ENCODE results near the gene AKAP1.

The AKAP1 gene

GRCh38 chr17:57084802-57085447 is at the start of gene AKAP1:
Gene AKAP1 (plus strand): TSS chr17:57085246. CDS start chr17:57105465, 20,219 bp downstream.
- peak; percentile 92 to 96 for DNase-seq

GRCh38 chr17:57035971-57036481 is 49.0 kb upstream of the AKAP1 start:
- DNase-seq, result peak; percentile 64 to 79

- DNase-seq, result no peak
These were observed 47.6 kb upstream of the AKAP1 start for GRCh38 chr17:57037411-57037810.

GRCh38 chr17:57038486-57038885 is 46.6 kb upstream of the AKAP1 start:
- no peak for DNase-seq

- DNase-seq, result no peak
These were observed 44.5 kb upstream of the AKAP1 start for GRCh38 chr17:57040571-57040970.

GRCh38 chr17:57043276-57043675 is 41.8 kb upstream of the AKAP1 start:
- no peak for DNase-seq

GRCh38 chr17:57044976-57045867 is 39.8 kb upstream of the AKAP1 start:
- DNase-seq, result no peak

GRCh38 chr17:57045868-57046704 is 39.0 kb upstream of the AKAP1 start:
- peak; percentile 52 to 77 for DNase-seq

GRCh38 chr17:57046749-57047148 is 38.3 kb upstream of the AKAP1 start:
- no peak for DNase-seq

GRCh38 chr17:57048096-57048495 is 37.0 kb upstream of the AKAP1 start:
- no peak for DNase-seq

GRCh38 chr17:57050306-57050705 is 34.7 kb upstream of the AKAP1 start:
- no peak for DNase-seq

GRCh38 chr17:57051886-57052361 is 33.1 kb upstream of the AKAP1 start:
- DNase-seq, result peak in 1 of 2 experiments; percentile 10

GRCh38 chr17:57062865-57063264 is 22.2 kb upstream of the AKAP1 start:
- no peak for DNase-seq

- DNase-seq, result no peak
These were observed 17.9 kb upstream of the AKAP1 start for GRCh38 chr17:57067162-57067561.

- DNase-seq, result no peak
These were observed 17.3 kb upstream of the AKAP1 start for GRCh38 chr17:57067781-57068180.

GRCh38 chr17:57068222-57068658 is 16.8 kb upstream of the AKAP1 start:
- DNase-seq, result no peak

GRCh38 chr17:57068707-57069106 is 16.3 kb upstream of the AKAP1 start:
- no peak for DNase-seq

GRCh38 chr17:57071991-57072944 is 12.8 kb upstream of the AKAP1 start:
- DNase-seq, result no peak

GRCh38 chr17:57073626-57074025 is 11.4 kb upstream of the AKAP1 start:
- no peak for DNase-seq

- no peak for DNase-seq
These were observed 9.9 kb upstream of the AKAP1 start for GRCh38 chr17:57075193-57075592.

- DNase-seq, result no peak
These were observed 9.3 kb upstream of the AKAP1 start for GRCh38 chr17:57075785-57076184.

GRCh38 chr17:57077000-57077399 is 8.0 kb upstream of the AKAP1 start:
- DNase-seq, result peak in 1 of 2 experiments; percentile 24
